ENCODE data around the gene CFAP65. TPM values are rescaled to one million over a fixed set of nuclear protein-coding genes. Genes with fewer than 3 reads are reported as not detected.

CFAP65 gene
- total and polyA plus RNA-seq, 2 of the 13 experiments (the other 11 are each of a cell fraction or from before 2014, with no cell fraction given): 0.05 TPM; not detected in 1

GRCh38 chr2:219009294-219009693 is 32.0 kb downstream of the CFAP65 start:
- Histone ChIP-seq H3K4me1 (ENCODE audit: insufficient read depth, low read length) (peaks cover 7% of the 10 kb centered on the region; the same call in 1 of the 2 replicates), H3K9me3 (ENCODE audit: low read length) (no peaks in the 10 kb centered on the region), H3K36me3 (replicated peaks in 1 of 2; ENCODE audit: control insufficient read depth in 1 of 2, insufficient read depth in 2 of 2, low read length in 2 of 2) (no peaks in the 10 kb centered on the region), H2AFZ (ENCODE audit: low read length) (no peak overlapping the region), H3K9ac (ENCODE audit: insufficient read depth, low read depth, low read length) (no peak overlapping the region), H3K27ac (ENCODE audit: extremely low read length, insufficient read depth, low read length) (no peak overlapping the region), H3K27me3 (ENCODE audit: control insufficient read depth in 1 of 2, insufficient read depth in 2 of 2, low read length in 2 of 2) (peaks cover 11 to 48% of the 10 kb centered on the region in 2 experiments), H3K4me2 (ENCODE audit: low read depth, low read length) (no peak overlapping the region), H4K20me1 (ENCODE audit: insufficient read depth, low read length) (peaks cover 2% of the 10 kb centered on the region; the same call in 1 of the 2 replicates), H3K4me3 (replicated peaks in 1 of 3; ENCODE audit: insufficient read depth in 1 of 3, low read depth in 2 of 3, low read length in 3 of 3) (no peak overlapping the region), H3K79me2 (ENCODE audit: insufficient read depth, low read length) (no peaks in the 10 kb centered on the region)
- FAIRE-seq: no peak
- BruUV-seq (replicated peaks): no TSS peak
- ChIA-PET CTCF (ENCODE audit: low intra/inter-chr PET ratio, low total read pairs) (interaction anchor here (2.9 kb wide), 1 partner anchor 146 kb away, joined by 13 read pairs; no protein-coding TSS in a partner anchor), POLR2A (no interaction called here)
- 16% methylated on average over 2 of the region's 2 CpGs for WGBS (ENCODE audit: low lambda C conversion rate)
- intact Hi-C loops (cut with micrococcal nuclease; ENCODE audit: unreplicated experiment): no loop called here
- ATAC-seq: no peak
- in situ Hi-C loops (cut with HindIII; ENCODE audit: extremely low pct_ligation_motif_present, low pct_unique_long_range_greater_than_20kb): no loop called here
- no peak for TF ChIP-seq KDM6A (CRISPR knock-in tag; IDR thresholded peaks at IDR 0.05; ENCODE audit: low read depth)
- no peak for TF ChIP-seq ZZZ3 (CRISPR knock-in tag; IDR thresholded peaks at IDR 0.05; ENCODE audit: borderline replicate concordance)
- TF ChIP-seq HNRNPK (IDR thresholded peaks at IDR 0.05; ENCODE audit: low read depth, low read length, poor library complexity, severe bottlenecking): peak; percentile 56
- no peak for TF ChIP-seq IRF2 (CRISPR knock-in tag; IDR thresholded peaks at IDR 0.05)
- TF ChIP-seq RFX3 (CRISPR knock-in tag; IDR thresholded peaks at IDR 0.05): no peak
- no peak for TF ChIP-seq ARNTL (CRISPR knock-in tag; IDR thresholded peaks at IDR 0.05)
- DNase-seq (ENCODE audit: low spot score): no peak

- FAIRE-seq: no peak
- POLR2A ChIA-PET: no interaction called here
- Histone ChIP-seq H3K27ac (ENCODE audit: extremely low read length, insufficient read depth, low read length) (no peak overlapping the region), H3K4me2 (ENCODE audit: low read depth, low read length) (no peak overlapping the region), H3K9me3 (ENCODE audit: low read length) (no peaks in the 10 kb centered on the region), H3K79me2 (ENCODE audit: insufficient read depth, low read length) (no peaks in the 10 kb centered on the region), H3K27me3 (ENCODE audit: control insufficient read depth in 1 of 2, insufficient read depth in 2 of 2, low read length in 2 of 2) (peaks cover 34 to 79% of the 10 kb centered on the region in 2 experiments), H3K4me1 (ENCODE audit: insufficient read depth, low read length) (peaks cover 31% of the 10 kb centered on the region), H3K36me3 (replicated peaks in 1 of 2; ENCODE audit: control insufficient read depth in 1 of 2, insufficient read depth in 2 of 2, low read length in 2 of 2) (no peaks in the 10 kb centered on the region), H4K20me1 (ENCODE audit: insufficient read depth, low read length) (peaks cover 36% of the 10 kb centered on the region; the same call in 1 of the 2 replicates), H2AFZ (ENCODE audit: low read length) (no peak overlapping the region), H3K4me3 (replicated peaks in 1 of 3; ENCODE audit: insufficient read depth in 1 of 3, low read depth in 2 of 3, low read length in 3 of 3) (no peak overlapping the region), H3K9ac (ENCODE audit: insufficient read depth, low read depth, low read length) (no peak overlapping the region)
- intact Hi-C loops (cut with micrococcal nuclease; ENCODE audit: unreplicated experiment): loop anchor here (2.0 kb wide), 1 partner anchor 25 kb away; no protein-coding TSS in a partner anchor
- WGBS (ENCODE audit: low lambda C conversion rate): 65% methylated on average over 3 of the region's 3 CpGs
- DNase-seq (ENCODE audit: low spot score): no peak
- no TSS peak for BruUV-seq (replicated peaks)
- in situ Hi-C loops (cut with HindIII; ENCODE audit: extremely low pct_ligation_motif_present, low pct_unique_long_range_greater_than_20kb): no loop called here
- CTCF ChIA-PET (ENCODE audit: low intra/inter-chr PET ratio, low total read pairs): no interaction called here
- no peak for ATAC-seq
- TF ChIP-seq ZNF224 (CRISPR knock-in tag; IDR thresholded peaks at IDR 0.05) (no peak), ZNF883 (CRISPR knock-in tag; IDR thresholded peaks at IDR 0.05; ENCODE audit: not compliant biosample characterization) (no peak), ZMYM2 (CRISPR knock-in tag; IDR thresholded peaks at IDR 0.05) (no peak), ZNF891 (CRISPR knock-in tag; IDR thresholded peaks at IDR 0.05) (0 out of 2 replicates have a peak, but pooled peaks have one; percentile 18), ARID2 (CRISPR knock-in tag; IDR thresholded peaks at IDR 0.05; ENCODE audit: borderline replicate concordance) (no peak), HDAC2 (CRISPR knock-in tag; IDR thresholded peaks at IDR 0.05) (no peak), EED (CRISPR knock-in tag; IDR thresholded peaks at IDR 0.05) (0 out of 2 replicates have a peak, but pooled peaks have one; percentile 26), NFE2L2 (IDR thresholded peaks at IDR 0.05; ENCODE audit: low read length) (no peak), FOXK2 (IDR thresholded peaks at IDR 0.05) (0 out of 2 replicates have a peak, but pooled peaks have one; percentile 40), SNAPC2 (CRISPR knock-in tag; IDR thresholded peaks at IDR 0.05) (no peak), ZBTB1 (CRISPR knock-in tag; IDR thresholded peaks at IDR 0.05; ENCODE audit: borderline replicate concordance) (no peak)
- TF ChIP-seq, protein P1, sequence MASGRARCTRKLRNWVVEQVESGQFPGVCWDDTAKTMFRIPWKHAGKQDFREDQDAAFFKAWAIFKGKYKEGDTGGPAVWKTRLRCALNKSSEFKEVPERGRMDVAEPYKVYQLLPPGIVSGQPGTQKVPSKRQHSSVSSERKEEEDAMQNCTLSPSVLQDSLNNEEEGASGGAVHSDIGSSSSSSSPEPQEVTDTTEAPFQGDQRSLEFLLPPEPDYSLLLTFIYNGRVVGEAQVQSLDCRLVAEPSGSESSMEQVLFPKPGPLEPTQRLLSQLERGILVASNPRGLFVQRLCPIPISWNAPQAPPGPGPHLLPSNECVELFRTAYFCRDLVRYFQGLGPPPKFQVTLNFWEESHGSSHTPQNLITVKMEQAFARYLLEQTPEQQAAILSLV (CRISPR knock-in tag; IDR thresholded peaks at IDR 0.05; ENCODE audit: borderline replicate concordance): no peak
- TF ChIP-seq, protein P2, sequence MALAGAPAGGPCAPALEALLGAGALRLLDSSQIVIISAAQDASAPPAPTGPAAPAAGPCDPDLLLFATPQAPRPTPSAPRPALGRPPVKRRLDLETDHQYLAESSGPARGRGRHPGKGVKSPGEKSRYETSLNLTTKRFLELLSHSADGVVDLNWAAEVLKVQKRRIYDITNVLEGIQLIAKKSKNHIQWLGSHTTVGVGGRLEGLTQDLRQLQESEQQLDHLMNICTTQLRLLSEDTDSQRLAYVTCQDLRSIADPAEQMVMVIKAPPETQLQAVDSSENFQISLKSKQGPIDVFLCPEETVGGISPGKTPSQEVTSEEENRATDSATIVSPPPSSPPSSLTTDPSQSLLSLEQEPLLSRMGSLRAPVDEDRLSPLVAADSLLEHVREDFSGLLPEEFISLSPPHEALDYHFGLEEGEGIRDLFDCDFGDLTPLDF (CRISPR knock-in tag; IDR thresholded peaks at IDR 0.05): no peak
Observed at GRCh38 chr2:219003979-219004378, 37.3 kb downstream of the CFAP65 start.

Data from HepG2 (cell line).